Neuron (in vitro differentiated cells): ENCODE measurements around the gene PKDREJ.
"Not testable (repeated sequence)": the region's sequence is repeated elsewhere in the genome, so short reads cannot be mapped to it uniquely, and the experiment has no call there.

Experiments used
- H2AFZ ChIP-seq: one replicate; pipeline ENCODE4 v1.6.1; 2013; ENCODE audit warnings: low read depth, mild to moderate bottlenecking, inconsistent platforms, low read length, moderate library complexity
- H3K27me3 ChIP-seq: one replicate; pipeline ENCODE4 v1.6.1; 2013; ENCODE audit warnings: low read length; ENCODE audit not compliant: insufficient read depth
- H3K36me3 ChIP-seq: one replicate; pipeline ENCODE4 v1.6.1; 2013; ENCODE audit warnings: low read length; ENCODE audit not compliant: insufficient read depth
- H3K4me1 ChIP-seq: one replicate; pipeline ENCODE4 v1.6.1; 2013; ENCODE audit warnings: low read length; ENCODE audit not compliant: insufficient read depth
- H3K4me3 ChIP-seq: 2 replicates; pipeline ENCODE4 v1.5.1; 2013; ENCODE audit warnings: mild to moderate bottlenecking, low read length, moderate library complexity
- H3K9me3 ChIP-seq: one replicate; pipeline ENCODE4 v1.6.1; 2013; ENCODE audit warnings: low read length

Gene PKDREJ, protein sequence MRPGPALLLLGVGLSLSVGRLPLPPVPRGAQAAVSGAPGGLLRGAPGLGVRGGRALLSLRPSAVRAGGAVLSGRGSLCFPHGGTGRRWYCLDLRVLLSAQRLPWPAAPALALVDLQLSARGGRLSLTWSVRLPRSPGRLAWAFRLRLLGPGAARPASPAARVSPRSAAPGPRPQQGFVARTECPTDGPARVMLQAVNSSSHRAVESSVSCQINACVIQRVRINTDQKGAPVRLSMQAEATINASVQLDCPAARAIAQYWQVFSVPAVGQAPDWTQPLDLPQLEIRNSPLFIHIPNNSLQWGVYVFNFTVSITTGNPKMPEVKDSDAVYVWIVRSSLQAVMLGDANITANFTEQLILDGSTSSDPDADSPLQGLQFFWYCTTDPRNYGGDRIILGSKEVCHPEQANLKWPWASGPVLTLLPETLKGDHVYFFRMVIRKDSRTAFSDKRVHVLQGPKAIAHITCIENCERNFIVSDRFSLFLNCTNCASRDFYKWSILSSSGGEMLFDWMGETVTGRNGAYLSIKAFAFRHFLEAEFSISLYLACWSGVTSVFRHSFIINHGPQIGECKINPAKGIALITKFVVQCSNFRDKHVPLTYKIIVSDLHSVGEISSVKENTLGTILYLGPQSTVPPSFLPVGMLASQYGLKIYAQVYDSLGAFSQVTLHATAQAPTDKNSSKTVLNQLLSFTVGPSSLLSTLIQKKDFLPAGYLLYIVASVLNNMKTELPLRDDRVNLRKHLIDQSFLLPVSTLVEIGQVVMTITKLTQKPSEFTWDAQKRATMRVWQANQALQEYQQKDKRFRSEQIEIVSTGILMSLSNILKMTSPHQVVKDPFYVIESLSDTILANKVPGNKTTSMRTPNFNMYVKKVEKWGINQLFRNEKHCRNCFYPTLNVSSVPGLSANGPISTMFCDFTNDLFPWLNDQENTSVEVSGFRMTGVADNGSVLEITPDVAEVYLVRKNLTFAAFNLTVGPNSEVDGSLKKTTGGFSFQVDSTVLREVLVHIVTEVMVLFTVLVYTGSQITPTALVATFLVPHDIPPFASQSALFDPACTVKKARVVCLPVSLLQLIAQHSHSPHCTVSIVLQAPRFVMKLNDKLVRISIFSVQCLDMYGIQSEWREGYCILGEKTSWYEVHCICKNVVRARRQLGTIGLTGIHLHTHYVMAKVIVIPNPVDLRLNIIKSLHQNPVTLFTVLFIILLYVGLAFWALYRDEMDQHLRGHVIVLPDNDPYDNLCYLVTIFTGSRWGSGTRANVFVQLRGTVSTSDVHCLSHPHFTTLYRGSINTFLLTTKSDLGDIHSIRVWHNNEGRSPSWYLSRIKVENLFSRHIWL (N-terminal part only)

DNA sequence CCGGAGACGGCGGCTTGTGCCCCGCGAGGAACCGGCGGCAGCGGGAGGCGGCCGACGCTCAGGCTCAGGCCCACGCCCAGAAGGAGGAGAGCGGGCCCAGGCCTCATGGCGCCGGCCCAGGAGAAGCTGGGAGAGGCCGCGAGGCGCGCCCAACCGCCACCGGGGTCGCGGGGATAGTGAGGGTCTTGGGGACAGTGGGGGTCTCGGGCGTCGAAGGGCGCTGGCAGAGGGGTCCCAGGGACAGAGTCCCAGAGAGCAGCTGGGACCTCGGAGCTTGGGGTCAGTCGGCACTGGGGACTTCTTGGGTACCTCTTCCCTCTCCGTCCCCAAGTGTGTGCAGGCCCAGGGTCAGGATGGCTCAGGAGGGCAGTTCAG, at the start of gene PKDREJ:
PKDREJ (minus strand) TSS at position 128 of the 375 bp plus-strand sequence; CDS start at position 107, 21 bp downstream.
- H3K4me1 ChIP-seq: no peaks in the 10 kb centered on the region
- H3K36me3 ChIP-seq: no peaks in the 10 kb centered on the region
- H3K27me3 ChIP-seq: peaks cover 23% of the 10 kb centered on the region
- no peak within 1 kb of the TSS for H2AFZ ChIP-seq
- no peak within 1 kb of the TSS for H3K4me3 ChIP-seq
- H3K9me3 ChIP-seq: peaks cover 24% of the 10 kb centered on the region

- peaks cover 52% of the 10 kb centered on the region for H3K36me3 ChIP-seq
- H3K4me3 ChIP-seq, H2AFZ ChIP-seq: not testable (repeated sequence)
Observed at GRCh38 chr22:46312848-46313247, 49.7 kb upstream of the PKDREJ start.

DNA sequence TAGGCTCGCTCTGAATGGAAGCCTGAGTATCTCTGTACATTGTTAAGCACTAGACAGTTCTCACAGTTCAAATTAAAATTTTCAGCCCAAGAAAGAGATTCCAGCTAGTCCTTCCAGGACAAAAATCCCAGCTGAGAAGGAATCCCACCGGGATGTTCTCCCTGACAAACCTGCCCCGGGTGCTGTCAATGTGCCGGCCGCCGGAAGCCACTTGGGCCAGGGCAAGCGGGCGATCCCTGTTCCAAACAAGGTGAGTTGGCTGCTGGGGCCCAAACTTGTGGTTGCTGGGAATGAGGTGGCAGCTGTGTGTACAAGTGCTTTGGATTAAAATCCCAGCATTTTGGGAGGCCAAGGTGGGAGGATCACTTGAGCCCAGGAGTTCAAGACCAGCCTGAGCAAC, 48.9 kb upstream of the PKDREJ start:
- Histone ChIP-seq H3K27me3 (no peaks in the 10 kb centered on the region), H3K36me3 (peaks cover 44% of the 10 kb centered on the region), H3K4me3 (no peak overlapping the region), H2AFZ (no peak overlapping the region), H3K9me3 (no peaks in the 10 kb centered on the region), H3K4me1 (no peaks in the 10 kb centered on the region)

More at GRCh38 chr22:46312848-46313247, 49.7 kb upstream of the PKDREJ start:
- H3K27me3 ChIP-seq, H3K4me1 ChIP-seq, H3K9me3 ChIP-seq: not testable (repeated sequence)

DNA sequence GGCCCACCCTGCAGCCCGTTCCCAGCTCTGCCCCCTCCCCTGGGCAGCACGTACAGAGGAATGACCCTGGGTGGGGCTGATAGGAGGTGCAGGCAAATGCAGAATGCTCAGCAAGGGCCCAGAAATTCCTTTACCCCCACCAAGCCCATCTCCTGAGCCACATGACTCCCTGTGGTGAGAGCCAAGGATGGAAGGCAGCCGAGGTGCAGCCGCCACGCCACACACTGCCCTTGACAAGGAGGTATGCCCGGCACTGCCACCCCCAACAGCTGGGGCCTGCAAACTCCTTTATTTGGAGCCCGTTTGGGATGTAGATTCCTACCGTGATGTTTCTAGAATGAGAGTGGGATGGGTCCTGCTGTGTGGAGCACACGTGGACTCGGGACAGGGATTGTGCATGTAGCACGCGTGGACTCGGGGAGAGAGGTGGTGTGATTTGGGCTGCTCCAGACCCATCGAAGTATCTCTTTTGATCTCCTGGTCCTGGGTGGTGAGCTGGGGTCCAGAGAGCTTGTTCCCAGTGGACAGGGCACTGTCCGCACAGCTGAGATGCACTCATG, 46.5 kb upstream of the PKDREJ start:
- Histone ChIP-seq H3K36me3 (peaks cover 42% of the 10 kb centered on the region), H3K9me3 (no peaks in the 10 kb centered on the region), H2AFZ (no peak overlapping the region), H3K4me1 (no peaks in the 10 kb centered on the region), H3K4me3 (no peak overlapping the region), H3K27me3 (no peaks in the 10 kb centered on the region)

- H3K36me3 ChIP-seq: peaks cover 45% of the 10 kb centered on the region
Observed at GRCh38 chr22:46308283-46308988, 45.3 kb upstream of the PKDREJ start.

GRCh38 chr22:46303347-46303965, 40.3 kb upstream of the PKDREJ start:
- H3K4me3 ChIP-seq: no peak overlapping the region
- no peaks in the 10 kb centered on the region for H3K4me1 ChIP-seq
- peaks cover 44% of the 10 kb centered on the region for H3K36me3 ChIP-seq

More at GRCh38 chr22:46308283-46308988, 45.3 kb upstream of the PKDREJ start:
- Histone ChIP-seq H3K27me3 (no peaks in the 10 kb centered on the region), H3K4me1 (no peaks in the 10 kb centered on the region), H3K9me3 (no peaks in the 10 kb centered on the region), H3K4me3 (no peak overlapping the region), H2AFZ (no peak overlapping the region)

DNA sequence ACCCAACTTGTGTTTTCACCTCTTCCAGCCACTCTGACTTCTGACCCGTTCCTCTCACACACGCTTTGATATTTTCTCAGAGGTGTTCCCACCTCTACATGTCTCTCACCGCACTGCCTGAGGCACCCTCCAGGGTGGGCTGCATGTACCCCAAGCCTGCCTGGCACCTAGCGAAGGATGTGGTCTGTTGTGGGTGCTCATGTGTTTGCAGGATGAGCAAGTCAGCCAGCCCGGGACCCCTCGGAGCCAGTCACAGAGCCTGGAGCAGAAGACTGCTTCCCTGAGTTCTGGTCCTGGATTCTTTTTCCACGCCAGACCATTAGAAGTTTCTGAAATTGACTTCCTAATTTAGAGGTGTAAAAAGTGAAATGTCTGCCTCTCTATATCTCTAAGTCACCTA, 37.3 kb upstream of the PKDREJ start:
- Histone ChIP-seq H3K36me3 (peaks cover 39% of the 10 kb centered on the region), H3K9me3 (no peaks in the 10 kb centered on the region), H3K4me3 (no peak overlapping the region), H3K27me3 (no peaks in the 10 kb centered on the region), H2AFZ (no peak overlapping the region), H3K4me1 (peaks cover 18% of the 10 kb centered on the region)

More at GRCh38 chr22:46303347-46303965, 40.3 kb upstream of the PKDREJ start:
- Histone ChIP-seq H3K9me3 (no peaks in the 10 kb centered on the region), H2AFZ (no peak overlapping the region), H3K27me3 (no peaks in the 10 kb centered on the region)

DNA sequence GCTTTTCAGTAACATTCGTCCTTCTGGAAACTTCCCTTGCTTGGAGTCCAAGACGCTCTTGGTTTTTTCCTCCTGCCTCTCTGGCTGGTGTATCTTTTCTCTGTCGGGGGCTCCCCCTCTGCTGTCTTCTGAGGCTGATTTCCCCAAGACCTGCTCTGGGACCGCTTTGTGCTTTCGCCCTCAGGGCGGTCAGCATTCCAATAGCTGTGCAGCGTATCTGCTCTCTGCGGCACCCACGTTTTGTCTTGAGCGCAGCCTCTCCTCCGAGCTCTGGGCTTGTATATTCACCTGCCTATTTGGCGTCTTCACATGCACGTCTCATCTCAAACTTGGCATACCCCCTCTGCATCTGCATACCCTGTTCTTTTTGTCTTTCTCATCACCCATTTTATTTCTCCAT, 36.0 kb upstream of the PKDREJ start:
- Histone ChIP-seq H3K9me3 (no peaks in the 10 kb centered on the region), H3K36me3 (peaks cover 33% of the 10 kb centered on the region), H3K4me3 (no peak overlapping the region), H3K4me1 (peaks cover 20% of the 10 kb centered on the region), H2AFZ (no peak overlapping the region), H3K27me3 (no peaks in the 10 kb centered on the region)

DNA sequence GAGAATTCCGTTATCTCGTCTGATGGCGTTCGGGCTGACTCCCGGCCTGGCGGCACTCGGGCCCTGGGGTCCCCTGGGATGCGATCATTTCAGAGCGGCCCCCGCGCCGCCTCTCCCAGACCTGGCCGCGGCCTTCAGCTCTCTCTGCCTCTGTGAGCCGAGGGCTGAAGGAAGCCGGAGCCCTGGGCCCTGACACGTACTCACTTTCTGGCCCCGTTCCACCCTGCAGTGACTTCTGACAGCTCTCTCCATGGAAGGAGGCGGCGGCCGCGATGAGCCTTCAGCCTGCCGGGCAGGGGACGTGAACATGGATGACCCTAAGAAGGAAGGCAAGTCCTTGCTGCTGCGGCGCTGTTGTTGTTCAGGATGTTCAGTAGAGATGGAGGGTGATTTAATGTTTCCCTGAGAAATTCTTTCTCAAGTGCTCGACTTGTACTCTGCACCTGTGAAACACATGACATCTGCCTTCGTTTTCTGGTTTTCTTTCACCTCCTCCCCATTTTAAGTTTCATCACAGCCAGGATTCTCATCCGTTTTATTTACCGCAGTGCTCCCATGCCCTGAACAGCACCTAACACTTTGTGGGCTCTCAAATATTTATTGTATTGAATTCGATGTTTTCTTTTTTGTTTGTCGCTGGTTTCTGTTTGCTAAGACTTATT, 34.1 kb upstream of the PKDREJ start:
- peaks cover 26% of the 10 kb centered on the region for H3K4me1 ChIP-seq
- no peaks in the 10 kb centered on the region for H3K27me3 ChIP-seq
- peaks cover 30% of the 10 kb centered on the region for H3K36me3 ChIP-seq
- peak overlapping the region; percentile 80 for H2AFZ ChIP-seq
- H3K9me3 ChIP-seq: no peaks in the 10 kb centered on the region
- H3K4me3 ChIP-seq: peak overlapping the region; percentile 72

GRCh38 chr22:46296257-46297150, 33.4 kb upstream of the PKDREJ start, which contains the start of gene GTSE1:
Gene GTSE1 (plus strand): TSS chr22:46296870. CDS start chr22:46297401, 531 bp downstream.
- H3K4me3 ChIP-seq: peak within 1 kb of the TSS; percentile 72
- H3K27me3 ChIP-seq: no peaks in the 10 kb centered on the region
- peak within 1 kb of the TSS; percentile 80 for H2AFZ ChIP-seq
- H3K36me3 ChIP-seq: peaks cover 34% of the 10 kb centered on the region
- H3K4me1 ChIP-seq: peaks cover 26% of the 10 kb centered on the region
- no peaks in the 10 kb centered on the region for H3K9me3 ChIP-seq
